ENCODE results near the gene INAVA. TPM values are rescaled to one million over a fixed set of nuclear protein-coding genes. Genes with fewer than 3 reads are reported as not detected.

Gene INAVA
- total and polyA plus RNA-seq, 2 of the 13 experiments (the other 11 are each of a cell fraction or from before 2014, with no cell fraction given) = 6.0 to 13.5 TPM

- 0 out of 2 replicates have a peak, but pooled peaks have one; percentile 32 for TF ChIP-seq ZNF761 (CRISPR knock-in tag; conservative IDR thresholded peaks at IDR 0.05)
- TF ChIP-seq ZSCAN5A (CRISPR knock-in tag; IDR thresholded peaks at IDR 0.05; ENCODE audit: borderline replicate concordance) = no peak
- TF ChIP-seq ZNF589 (CRISPR knock-in tag; conservative IDR thresholded peaks at IDR 0.05) = 0 out of 2 replicates have a peak, but pooled peaks have one; percentile 29
- no peak for TF ChIP-seq ZNF280B (CRISPR knock-in tag; IDR thresholded peaks at IDR 0.05; ENCODE audit: borderline replicate concordance)
- TF ChIP-seq ZNF343 (CRISPR knock-in tag; IDR thresholded peaks at IDR 0.05) = peak; percentile 34; the same call in 1 of the 2 replicates
- TF ChIP-seq ZNF142 (CRISPR knock-in tag; IDR thresholded peaks at IDR 0.05) = 0 out of 2 replicates have a peak, but pooled peaks have one; percentile 30
- no peak for TF ChIP-seq AGO1 (IDR thresholded peaks at IDR 0.05; ENCODE audit: low read depth, low read length, poor library complexity, severe bottlenecking)
- no peak for TF ChIP-seq ZNF143 (CRISPR knock-in tag; IDR thresholded peaks at IDR 0.05)
- TF ChIP-seq FOXO1 (CRISPR knock-in tag; IDR thresholded peaks at IDR 0.05) = no peak
- no peak for TF ChIP-seq ARID5B (CRISPR knock-in tag; IDR thresholded peaks at IDR 0.05)
- no peak for TF ChIP-seq DMTF1 (CRISPR knock-in tag; IDR thresholded peaks at IDR 0.05)
Observed at GRCh38 chr1:200890818-200891773, 3.6 kb upstream of the INAVA start (continued).
